RPMI8226 (cell line): ENCODE data around the gene TMEM154.

Experiments
- DNase-seq: peaks from one replicate; pipeline ENCODE4 v3.0.0-alpha.2; 2015

Gene TMEM154

GRCh38 chr4:152693871-152694270 is 14.1 kb upstream of the TMEM154 start:
- no peak for DNase-seq

GRCh38 chr4:152691761-152692160 is 12.0 kb upstream of the TMEM154 start:
- DNase-seq, result no peak

- no peak for DNase-seq
Observed at GRCh38 chr4:152690706-152691651, 11.2 kb upstream of the TMEM154 start.

- no peak for DNase-seq
Observed at GRCh38 chr4:152689615-152690501, 10.1 kb upstream of the TMEM154 start.

GRCh38 chr4:152687974-152688599 is 8.3 kb upstream of the TMEM154 start:
- no peak for DNase-seq

- DNase-seq, result no peak
Observed at GRCh38 chr4:152686452-152687013, 6.7 kb upstream of the TMEM154 start.

GRCh38 chr4:152684587-152684986 is 4.8 kb upstream of the TMEM154 start:
- DNase-seq, result no peak

- no peak for DNase-seq
Observed at GRCh38 chr4:152684007-152684406, 4.2 kb upstream of the TMEM154 start.

GRCh38 chr4:152682143-152682941 is 2.5 kb upstream of the TMEM154 start:
- no peak for DNase-seq

- no peak for DNase-seq
Observed at GRCh38 chr4:152680988-152681603, 1.3 kb upstream of the TMEM154 start.

GRCh38 chr4:152678841-152679240 is 956 bp downstream of the TMEM154 start:
- no peak for DNase-seq

GRCh38 chr4:152677117-152677516 is 2.7 kb downstream of the TMEM154 start:
- no peak for DNase-seq

GRCh38 chr4:152676052-152676854 is 3.5 kb downstream of the TMEM154 start:
- no peak for DNase-seq

GRCh38 chr4:152674359-152674758 is 5.4 kb downstream of the TMEM154 start:
- DNase-seq, result no peak

GRCh38 chr4:152673489-152673888 is 6.3 kb downstream of the TMEM154 start:
- DNase-seq, result no peak

GRCh38 chr4:152672206-152673092 is 7.3 kb downstream of the TMEM154 start:
- no peak for DNase-seq

- no peak for DNase-seq
Observed at GRCh38 chr4:152668338-152668964, 11.3 kb downstream of the TMEM154 start.

- no peak for DNase-seq
Observed at GRCh38 chr4:152667781-152668180, 12.0 kb downstream of the TMEM154 start.

GRCh38 chr4:152666946-152667345 is 12.9 kb downstream of the TMEM154 start:
- no peak for DNase-seq
